AG20443 (cell line): ENCODE results near the gene JOSD2.
A peak's percentile ranks its signal among the peaks of the same experiment; 100 is the strongest.

Experiments
- DNase-seq: peaks from one replicate; pipeline ENCODE4 v3.0.0; 2012; ENCODE audit warnings: low spot score, mixed read lengths

Gene JOSD2

DNA sequence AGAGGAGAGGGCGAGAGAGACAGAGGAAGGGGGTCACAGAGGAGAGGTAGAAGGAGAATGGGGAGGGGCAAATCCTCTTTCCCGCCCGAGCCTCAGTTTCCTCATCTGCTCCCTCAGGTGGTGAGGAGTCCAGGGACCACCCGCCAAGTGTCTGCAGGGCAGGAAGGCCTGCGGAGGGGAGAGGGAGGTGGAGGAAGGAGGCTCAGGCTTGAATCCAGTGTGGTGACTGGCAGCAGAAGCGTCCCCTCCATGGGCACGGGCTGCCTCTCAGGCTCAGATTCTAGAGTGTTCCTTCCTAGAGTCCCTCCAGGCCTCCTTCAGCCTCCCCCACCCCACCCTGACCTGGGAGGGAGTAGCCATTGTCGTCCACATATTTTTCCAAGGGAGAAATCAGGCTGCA is 17.8 kb downstream of the JOSD2 start:
- no peak for DNase-seq

DNA sequence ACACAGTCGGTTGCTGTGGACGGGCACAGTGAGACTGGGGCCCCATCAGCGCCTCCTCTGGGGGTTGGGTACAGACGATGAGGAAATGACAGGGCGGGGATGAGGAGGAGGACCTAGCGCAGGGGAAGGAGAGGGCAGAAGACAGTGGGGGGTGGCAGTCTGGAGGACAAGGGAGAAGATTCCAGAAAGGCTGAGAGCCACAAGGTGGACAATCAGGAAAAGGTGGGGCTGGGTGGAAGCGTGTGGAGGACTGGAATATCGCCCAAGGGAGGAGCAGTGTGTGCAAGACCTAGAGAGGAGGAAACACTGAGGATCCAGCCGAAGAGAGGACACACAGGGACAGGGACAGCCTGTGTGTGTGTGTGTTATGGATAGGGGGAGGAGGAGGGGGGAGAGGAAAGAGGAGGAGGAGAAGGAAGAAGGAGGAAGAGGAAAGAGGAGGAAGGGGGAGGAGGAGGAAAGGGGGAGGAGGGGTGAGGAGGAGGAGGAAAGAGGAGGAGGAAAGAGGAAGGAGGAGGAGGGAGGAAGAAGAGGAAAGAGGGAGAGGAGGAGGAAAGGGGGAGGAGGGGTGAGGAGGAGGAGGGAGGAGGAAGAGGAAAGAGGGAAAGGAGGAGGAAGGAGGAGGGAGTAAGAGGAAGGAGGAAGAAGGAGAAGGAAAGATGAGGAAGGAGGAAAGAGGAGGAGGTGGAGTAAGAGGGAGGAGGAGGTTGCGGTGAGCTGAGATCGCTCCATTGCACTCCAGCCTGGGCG is 18.5 kb downstream of the JOSD2 start:
- no peak for DNase-seq

DNA sequence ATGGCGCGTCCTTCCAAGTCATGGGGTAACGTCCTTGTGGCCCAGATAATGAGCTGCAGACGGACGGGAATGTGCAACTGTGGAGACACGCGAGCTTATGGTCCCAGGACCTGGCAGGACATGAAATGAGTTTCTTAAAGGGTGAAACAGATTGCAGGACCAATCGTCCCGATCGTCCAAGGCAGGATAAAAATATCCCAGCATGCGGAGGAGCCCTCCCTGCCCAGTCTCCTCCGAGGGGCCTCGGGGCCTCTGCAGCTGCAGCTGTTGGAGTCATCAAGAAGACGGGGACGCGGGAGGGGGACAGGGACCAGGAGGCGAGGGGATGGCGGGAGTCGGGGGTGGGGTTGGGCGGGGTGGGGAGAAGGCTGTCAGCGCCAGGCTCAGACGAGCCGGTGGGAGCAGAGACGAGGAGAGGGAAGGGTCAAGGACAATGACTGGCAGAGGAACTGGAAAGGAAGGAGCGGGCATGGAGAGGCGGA is 20.0 kb downstream of the JOSD2 start:
- DNase-seq = no peak

DNA sequence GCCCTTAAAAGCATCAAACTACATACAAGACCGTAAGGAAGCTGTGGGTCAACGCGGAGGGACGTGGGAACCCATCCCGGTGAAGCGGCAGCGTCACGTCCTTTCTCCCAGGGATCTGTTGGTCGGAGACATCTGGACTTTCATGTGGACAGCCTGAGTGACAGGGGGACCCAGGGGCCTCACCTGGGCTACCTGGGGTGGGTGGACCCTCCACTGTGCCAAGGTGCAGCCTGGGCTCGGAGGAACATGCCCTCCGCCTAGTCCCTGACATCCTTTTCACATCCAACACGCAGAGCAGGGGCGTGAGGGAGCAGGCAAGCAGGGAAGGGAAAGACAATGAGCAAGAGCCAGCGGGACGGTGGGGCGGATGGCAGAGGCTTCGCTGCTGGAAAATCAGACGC is 20.6 kb downstream of the JOSD2 start:
- no peak for DNase-seq

DNA sequence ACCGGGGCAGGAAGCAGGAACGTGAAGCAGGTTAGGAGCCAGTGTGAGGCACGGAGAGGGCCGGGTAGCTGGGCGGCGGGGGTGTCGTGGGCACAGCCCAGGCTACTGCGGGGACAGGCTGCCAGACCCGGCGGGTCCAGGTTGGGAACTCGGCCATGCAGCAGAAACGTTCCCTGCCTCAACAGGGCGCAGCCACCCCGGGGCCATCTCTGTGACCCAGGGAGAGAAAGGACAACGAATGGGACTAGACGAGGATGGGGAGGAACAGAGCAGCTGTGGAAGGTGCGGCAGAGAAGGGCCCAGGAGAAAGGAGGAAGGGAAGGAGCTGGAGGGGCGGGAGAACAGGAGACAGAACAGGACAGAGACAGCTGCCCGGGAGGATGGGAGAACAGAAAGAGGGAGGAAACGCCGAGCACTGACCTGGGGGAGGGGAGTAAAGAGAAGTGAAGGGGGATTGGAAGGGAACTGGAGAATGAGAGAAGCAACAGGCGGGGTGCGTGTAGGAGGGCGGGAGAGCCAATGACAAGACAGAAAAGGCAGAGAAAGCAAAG is 21.5 kb downstream of the JOSD2 start:
- DNase-seq = no peak

DNA sequence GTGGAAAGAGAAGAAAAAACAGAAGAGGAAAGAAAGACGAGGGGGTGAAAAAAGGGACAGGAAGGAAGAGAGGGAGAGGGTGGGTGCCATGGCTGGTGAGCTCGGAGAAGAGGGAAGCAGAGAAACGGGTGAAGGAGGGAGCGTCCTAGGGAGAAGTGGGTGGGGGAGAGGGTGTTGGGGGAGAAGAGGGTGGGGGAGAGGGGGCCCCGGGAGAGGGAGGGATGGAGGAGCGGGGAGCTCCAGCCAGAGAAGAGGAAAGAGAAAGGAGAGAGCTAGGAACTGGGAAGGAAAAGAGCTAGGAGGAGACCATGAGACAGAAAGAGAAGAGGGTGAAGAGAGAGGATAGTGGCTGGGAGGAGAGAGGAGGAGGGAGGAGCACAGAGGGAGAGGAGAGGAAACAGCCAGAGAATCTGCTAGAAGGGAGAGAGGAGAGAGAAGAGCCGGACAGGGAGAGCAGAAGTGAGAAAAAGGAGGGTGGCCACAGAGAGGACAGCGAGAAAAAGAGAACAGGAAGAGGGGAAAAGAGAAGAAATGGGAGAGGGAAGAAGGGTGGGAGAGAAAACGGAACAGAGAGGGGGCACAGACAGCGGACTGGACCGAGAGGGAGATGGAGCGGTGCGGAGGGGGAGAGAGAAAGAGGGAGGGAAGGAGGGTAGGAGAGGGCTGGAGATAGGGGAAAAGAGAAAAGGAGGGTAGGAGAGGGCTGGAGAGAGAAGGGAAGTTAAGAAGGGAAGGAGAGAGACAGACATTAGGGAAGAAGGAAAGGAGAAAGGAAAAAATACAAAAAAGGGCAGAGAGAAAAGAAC is 22.4 kb downstream of the JOSD2 start:
- no peak for DNase-seq

DNA sequence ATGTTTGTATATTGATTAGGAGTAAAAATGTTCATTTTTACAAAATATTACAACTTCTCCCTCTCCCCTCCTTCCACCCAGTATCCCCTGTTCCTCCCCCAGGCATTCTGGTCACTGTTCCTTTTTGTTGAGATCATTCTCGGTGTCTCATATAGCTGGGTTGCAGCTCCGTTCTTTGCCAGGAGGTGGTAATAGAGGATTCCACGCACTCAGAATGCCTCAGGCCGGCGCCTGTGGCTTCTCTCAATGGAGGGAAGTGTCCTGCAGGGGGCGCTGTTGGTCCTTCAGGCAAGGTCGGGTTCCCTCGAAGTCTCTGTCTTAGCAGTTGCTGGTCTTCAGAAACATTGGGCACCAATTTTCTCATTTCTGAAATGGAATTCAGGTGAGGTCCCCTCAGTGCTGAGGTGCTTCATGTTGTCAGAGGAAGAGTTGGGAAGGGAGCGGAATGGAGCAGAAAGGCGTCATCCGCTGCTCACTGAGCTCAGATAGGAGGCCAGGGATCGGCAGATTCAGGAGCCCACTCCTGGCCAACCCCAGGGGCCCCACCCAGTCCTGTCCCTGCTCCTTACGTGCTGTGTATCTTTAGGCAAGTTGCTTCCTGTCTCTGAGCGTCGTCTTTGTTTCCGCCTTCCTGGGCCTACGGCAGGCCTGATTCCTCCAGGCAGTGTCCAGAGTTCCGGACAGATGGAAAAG is 24.0 kb downstream of the JOSD2 start:
- DNase-seq = no peak

DNA sequence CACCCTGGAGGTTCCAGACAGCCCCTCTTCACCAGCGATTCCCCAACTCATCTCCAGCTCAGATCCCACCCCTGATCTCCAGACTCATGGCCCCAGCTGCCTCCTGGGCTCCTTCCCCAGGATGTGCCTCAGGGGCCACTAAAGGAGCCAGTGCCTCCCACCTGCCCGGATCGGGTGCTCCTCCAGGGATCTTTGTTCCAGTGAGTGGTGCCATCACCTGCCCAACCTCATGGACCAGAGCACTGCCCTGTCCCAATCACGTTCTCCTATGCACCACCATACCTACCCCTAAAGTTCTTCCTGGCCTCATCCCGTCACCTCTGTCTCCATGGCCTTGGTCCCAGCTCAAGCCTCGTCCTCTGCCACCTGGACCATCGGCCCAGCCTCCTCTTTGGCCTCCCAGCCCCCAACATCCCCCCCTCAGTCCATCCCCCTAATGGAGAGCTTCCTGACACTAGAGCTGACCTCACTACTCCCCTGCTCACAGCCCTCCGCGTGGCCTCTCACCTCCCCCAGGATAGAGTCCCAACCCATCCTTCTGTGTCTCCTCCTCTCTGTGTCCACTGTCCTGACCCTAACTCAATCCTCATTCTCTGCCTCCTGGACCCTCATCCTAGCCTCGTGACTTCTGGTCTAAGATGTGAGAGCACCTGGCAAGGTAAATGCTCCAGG is 25.6 kb downstream of the JOSD2 start:
- no peak for DNase-seq

DNA sequence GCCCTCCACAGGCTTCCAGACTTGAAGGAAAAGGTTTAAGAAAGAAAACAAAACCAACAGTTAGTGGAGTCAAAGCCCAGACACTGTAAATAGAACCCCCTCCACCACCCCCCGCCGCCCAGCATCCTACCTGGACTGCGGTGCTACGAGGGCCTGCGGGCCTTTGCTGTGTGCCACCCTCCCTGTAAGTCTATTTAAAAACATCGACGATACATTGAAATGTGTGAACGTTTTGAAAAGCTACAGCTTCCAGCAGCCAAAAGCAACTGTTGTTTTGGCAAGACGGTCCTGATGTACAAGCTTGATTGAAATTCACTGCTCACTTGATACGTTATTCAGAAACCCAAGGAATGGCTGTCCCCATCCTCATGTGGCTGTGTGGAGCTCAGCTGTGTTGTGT is 28.1 kb downstream of the JOSD2 start:
- no peak for DNase-seq

DNA sequence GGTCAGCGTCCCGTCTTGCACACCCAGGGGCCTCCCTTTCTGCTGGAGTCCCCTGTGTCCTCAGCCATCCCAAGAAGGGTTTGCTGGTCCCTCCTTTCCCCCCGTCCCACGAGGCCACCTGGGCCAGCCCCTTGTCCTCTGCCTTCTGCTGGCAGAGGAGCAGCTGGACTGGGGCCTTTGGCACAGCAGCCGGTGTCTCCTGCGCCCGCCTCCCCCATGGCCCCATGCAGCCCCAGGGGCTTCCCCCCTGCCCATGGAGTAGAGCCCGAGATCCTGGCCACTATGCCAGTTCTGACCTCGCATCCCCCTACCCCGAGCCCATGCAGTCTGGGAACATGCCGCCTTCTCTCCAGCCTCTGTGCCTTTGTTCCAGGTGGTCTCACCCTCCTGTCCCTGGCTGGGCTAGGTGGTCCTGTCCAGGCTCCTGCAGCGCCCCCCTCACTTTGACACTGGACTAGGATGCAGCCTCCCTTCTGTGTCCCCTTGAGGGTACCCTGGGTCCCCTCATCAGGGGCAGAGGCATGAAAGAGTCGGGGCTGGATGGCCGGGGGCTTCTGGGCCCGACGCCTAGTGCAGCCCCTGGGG is 28.6 kb downstream of the JOSD2 start:
- DNase-seq = no peak

DNA sequence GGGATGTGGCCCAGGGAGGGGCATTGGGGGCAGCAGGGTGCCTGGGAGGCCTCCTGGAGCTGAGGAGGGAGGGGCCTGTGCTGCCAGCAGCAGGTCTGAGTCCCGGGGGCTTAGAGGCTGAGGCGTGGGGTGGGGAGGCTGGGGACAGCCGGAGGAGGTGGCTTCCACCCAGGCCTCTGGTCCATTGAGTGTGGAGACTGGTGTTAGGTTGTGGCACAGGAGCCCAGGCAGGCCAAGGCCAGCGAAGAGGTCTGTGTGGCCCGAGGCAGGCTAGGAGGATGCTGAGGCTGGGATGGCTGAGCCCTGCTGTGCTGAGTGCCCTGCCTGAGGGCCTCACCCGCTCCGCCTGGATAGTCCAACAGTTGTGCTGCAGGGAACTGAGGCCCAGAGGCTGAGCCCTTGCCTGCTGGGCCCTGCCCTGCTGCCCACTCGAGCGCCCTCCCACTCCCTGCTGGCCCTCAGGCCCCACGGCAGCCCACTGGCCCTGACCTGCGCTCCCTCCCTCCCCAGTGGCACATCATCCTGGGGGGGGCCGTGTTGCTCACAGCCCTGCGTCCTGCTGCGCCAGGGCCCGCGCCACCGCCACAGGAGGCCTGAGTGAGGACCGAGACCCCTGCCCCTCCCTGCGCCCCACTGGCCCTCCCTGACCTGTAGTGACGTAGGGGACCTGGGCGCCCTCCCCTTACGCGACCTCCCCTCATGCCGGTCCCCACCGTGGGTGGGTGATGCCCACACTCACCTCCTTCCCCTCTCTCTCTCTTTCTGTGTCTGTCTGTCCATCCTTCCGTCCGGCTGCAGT is 29.4 kb downstream of the JOSD2 start:
- no peak for DNase-seq

DNA sequence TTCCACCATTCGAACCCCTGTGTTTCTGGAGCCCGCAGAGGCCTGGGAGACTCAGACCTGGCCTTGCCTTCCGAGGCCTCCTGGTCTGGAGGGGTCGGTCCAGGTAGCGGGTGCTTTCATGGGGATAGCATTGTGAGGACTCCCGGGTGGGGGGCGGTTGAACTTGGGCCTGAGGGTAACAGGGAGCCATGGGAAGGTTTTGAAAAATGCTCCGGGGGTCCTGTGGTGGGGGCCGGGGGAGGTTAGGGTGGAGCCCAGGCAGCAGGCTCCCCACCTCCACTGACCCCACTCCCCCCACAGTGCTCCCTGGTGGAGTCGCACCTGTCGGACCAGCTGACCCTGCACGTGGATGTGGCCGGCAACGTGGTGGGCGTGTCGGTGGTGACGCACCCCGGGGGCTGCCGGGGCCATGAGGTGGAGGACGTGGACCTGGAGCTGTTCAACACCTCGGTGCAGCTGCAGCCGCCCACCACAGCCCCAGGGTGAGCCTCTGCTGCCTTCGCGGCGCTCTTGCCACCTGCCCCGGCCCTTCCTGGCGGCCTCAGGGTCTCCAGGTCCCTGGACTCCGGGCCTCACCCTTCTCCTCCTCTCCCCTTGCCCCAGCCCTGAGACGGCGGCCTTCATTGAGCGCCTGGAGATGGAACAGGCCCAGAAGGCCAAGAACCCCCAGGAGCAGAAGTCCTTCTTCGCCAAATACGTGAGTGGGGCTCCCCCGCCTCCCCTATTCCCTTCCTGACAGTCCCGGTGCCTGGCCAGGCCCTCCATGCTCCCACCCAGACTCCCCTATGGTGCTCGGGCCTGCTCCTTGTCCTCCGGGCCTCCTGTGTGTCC is 30.5 kb downstream of the JOSD2 start:
- DNase-seq = no peak

DNA sequence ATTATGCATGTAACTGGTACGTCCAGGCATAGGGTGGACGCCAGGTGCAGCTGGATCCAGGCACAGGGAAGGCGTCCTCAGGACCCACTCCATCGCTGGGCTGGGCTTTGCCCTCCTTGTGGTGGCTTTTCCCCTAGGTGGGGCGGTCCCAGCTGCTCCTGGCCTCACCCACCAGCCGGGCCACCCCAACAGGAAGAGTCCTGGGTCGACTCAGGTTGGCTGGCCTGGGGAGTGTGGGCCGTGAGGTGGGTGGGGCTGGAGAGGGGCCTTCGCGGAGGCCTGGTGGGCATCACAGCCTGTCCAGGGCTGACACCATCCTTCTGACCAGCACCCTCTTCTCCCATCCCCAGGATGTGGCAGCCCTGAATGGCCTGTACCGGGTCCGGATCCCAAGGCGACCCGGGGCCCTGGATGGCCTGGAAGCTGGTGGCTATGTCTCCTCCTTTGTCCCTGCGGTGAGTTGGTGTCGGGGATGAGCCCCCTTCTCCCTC is 31.2 kb downstream of the JOSD2 start:
- DNase-seq = no peak

DNA sequence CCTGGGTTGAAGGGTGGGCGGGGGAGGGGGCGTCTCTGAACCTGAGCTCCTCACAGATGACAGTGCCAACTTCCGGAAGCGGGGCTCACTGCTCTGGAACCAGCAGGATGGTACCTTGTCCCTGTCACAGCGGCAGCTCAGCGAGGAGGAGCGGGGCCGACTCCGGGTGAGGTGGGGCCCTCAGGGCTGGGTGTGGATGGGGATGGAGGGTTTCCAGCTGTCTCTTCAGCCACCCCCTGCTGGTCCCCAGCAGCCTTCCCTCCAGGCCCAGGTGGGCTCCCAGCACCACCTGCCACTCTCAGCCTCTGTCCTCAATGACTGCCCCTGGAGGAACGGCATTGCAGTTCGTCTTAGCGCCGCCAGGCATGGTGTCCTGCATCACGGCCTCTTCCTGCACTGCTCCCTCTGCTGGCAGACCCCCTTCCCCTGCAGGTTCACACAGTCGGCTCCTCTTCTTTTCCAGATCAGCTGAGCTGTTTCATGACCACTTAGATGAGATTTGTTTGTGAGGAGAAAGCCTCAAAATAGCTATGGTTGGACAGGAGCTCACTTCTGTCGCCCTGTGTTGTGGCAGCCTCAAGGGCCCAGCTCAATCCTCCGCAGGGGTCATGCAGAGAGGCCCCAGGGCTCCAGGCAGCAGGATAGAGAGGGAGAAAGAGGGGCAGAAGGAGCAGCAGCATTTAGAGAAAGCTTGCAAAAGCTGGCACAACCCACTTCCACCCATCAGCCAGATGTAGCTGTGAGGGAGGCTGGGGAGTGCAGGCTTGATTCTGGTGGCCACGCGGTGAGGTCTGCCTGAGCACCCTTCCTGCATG is 31.9 kb downstream of the JOSD2 start:
- peak; percentile 60 for DNase-seq

DNA sequence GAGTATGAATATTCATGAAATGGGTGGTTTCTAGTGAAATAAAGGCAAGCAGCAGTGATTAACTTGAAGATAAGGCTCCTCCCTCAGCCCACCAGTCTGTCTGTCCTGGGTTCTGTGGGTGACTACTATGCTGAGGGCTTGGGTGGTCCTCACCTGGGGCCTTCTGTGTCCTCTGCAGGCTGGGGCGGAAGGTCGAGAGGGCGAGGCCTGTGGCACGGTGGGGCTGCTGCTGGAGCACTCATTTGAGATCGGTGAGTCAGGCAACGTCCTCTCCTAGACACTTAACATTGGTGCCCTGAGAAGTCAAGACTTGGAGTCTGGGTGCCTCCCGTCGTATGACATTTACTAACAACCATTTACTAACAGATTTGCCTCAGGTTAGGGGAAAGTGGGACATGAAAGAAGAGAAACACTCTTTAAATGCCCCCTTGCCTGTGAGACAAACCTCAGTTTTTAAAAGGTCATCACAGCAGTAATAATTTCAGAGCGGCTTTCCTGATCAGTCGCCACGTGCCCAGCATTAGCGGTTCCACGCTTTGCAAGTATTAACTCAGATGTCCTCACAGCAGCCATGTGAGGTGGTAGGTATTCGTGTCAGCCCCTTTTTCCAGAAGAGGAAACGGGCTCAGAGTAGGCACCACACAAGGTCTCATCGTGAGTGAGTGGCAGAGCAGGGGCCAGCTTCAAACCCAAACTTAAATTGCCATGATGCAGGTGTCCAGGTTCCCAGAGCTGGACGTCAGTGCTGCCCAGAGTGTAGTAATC is 33.1 kb downstream of the JOSD2 start:
- DNase-seq = no peak

DNA sequence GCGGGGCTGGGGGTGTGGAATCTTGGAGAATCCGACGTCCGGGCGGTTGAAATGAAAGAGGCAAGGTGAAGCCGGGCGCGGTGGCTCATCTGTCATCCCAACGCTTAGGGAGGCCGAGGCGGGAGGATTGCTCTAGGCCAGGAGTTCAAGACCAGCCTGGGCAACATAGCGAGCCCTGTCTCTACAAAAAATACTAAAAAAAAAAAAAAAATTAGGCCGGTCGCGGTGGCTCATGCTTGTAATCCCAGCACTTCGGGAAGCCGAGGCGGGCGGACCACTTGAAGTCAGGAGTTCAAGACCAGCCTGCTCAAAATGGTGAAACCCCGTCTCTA is 34.1 kb downstream of the JOSD2 start:
- DNase-seq = no peak

DNA sequence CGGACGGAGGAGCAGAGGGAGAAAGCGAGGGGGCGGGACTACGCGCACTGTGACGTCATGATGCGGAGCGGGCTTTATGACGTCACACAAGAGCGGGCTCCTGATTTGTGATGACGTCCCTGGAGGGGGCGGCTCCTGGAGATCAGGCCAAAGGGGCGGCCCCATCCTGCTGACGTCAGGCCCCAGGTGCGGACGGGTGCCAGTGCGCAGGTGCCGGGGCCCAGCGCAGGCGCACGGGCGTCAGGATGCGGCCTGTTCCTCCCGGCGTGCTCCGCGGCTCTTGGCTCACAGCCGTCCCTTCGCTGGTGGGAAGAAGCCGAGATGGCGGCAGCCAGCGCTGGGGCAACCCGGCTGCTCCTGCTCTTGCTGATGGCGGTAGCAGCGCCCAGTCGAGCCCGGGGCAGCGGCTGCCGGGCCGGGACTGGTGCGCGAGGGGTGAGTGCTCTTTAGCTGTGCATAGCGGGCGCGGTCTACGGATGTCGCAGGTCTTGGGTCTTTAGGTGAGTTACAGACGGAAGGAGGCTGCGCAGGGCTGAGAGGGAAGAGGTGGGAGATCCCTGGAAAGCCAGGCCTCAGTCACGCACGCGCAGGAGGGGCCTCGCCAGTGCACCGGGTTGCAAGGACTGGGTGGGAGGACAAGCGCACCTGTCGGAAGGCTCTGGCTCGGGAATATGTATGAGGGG is 34.6 kb downstream of the JOSD2 start, which contains the start of the genes EMC10 and GARIN5A:
EMC10 (plus strand) TSS at position 284 of the 683 bp plus-strand sequence; CDS start at position 322, 38 bp downstream.
GARIN5A (minus strand) TSS at position 625 of the 683 bp plus-strand sequence; CDS start at position 165, 460 bp downstream.
- DNase-seq = peak; percentile 100
